K562 (cell line): ENCODE data around the gene FAM83D. TPM values are rescaled to one million over a fixed set of nuclear protein-coding genes. Genes with fewer than 3 reads are reported as not detected.

ENCODE experiments used
- ATAC-seq: fragments of 200-7000 bp; cut with Tn5 transposase; 3 replicates; pipeline ENCODE4 v1.9.1; 2020; ENCODE audit warnings: moderate library complexity
- BruUV-seq: library from RNA; stranded (reverse); fragments of 400-500 nt; replicated peaks from 2 replicates; lab custom pipeline; 2021; lab: Mats Ljungman, UMichigan
- CTCF ChIA-PET: fragments of 300-600 bp; formaldehyde crosslinking; extraction: SDS; loops from one replicate; lab custom pipeline; 2021; ENCODE audit warnings: low intra/inter-chr PET ratio; lab: Yijun Ruan, JAX
- POLR2A ChIA-PET: fragments of 300-600, 350-650 bp; sonication (Branson Sonifier 250); formaldehyde crosslinking; extraction: SDS; loops from one replicate; lab custom pipeline; 2021; ENCODE audit warnings: antibody characterized with exemption, inconsistent platforms; lab: Yijun Ruan, JAX
- DNase-seq, 4 experiments: peaks; one replicate each; pipeline versions ENCODE4 v3.0.0 to v3.0.0-alpha.2; 2011 to 2018; ENCODE audit warnings: low spot score in 3 of 4, mixed read lengths in 3 of 4; ENCODE audit errors: extremely low read depth in 1 of 4
- FAIRE-seq: peaks from 2 replicates; lab custom pipeline; 2011; peaks lifted over from hg19 to GRCh38; lab: Jason Lieb, UNC
- H2AFZ ChIP-seq: 2 replicates; pipeline ENCODE4 v1.6.0; 2011; ENCODE audit warnings: low read depth, low read length, control low read depth, inconsistent platforms
- H3K27ac ChIP-seq: fragments of 200-600 bp; 3 replicates; pipeline ENCODE4 v1.8.0; 2011; ENCODE audit warnings: low read depth, mild to moderate bottlenecking, control low read depth, inconsistent platforms, low read length, moderate library complexity, mixed read lengths; ENCODE audit errors: extremely low read depth
- H3K27me3 ChIP-seq, 2 experiments: fragments of 300-600 bp in 1 of 2; 2 replicates in 1 of 2; 3 replicates in 1 of 2; pipeline versions ENCODE4 v1.6.0 to v1.8.0; 2011; ENCODE audit warnings: inconsistent platforms in 2 of 2, low read length in 2 of 2, mild to moderate bottlenecking in 1 of 2, mixed read lengths in 1 of 2, moderate library complexity in 1 of 2; ENCODE audit not compliant: control insufficient read depth in 2 of 2, insufficient read depth in 2 of 2
- H3K36me3 ChIP-seq: fragments of 300-600 bp; 3 replicates; pipeline ENCODE4 v1.8.0; 2011; ENCODE audit warnings: mild to moderate bottlenecking, low read length, inconsistent platforms; ENCODE audit not compliant: control insufficient read depth, insufficient read depth
- H3K4me1 ChIP-seq, 2 experiments: fragments of 200-600 bp in 1 of 2; replicated peaks in 1 of 2; 2 replicates in 1 of 2; 3 replicates in 1 of 2; pipeline versions ENCODE4 v1.5.1 to v1.8.0; 2011; ENCODE audit warnings: inconsistent platforms in 2 of 2, low read length in 2 of 2, mild to moderate bottlenecking in 1 of 2, mixed read lengths in 1 of 2, moderate library complexity in 1 of 2; ENCODE audit not compliant: control insufficient read depth in 2 of 2, insufficient read depth in 2 of 2
- H3K4me2 ChIP-seq: 2 replicates; pipeline ENCODE4 v1.6.1; 2011; ENCODE audit warnings: low read length, control low read depth, inconsistent platforms, mixed read lengths; ENCODE audit not compliant: insufficient read depth
- H3K4me3 ChIP-seq: fragments of 200-600 bp; sonication (generic), shearing (Covaris generic); 2 replicates; pipeline ENCODE4 v1.5.1; 2016; ENCODE audit warnings: control low read depth, inconsistent platforms
- H3K79me2 ChIP-seq: fragments of 200-600 bp; 3 replicates; pipeline ENCODE4 v1.8.0; 2011; ENCODE audit warnings: low read length, inconsistent platforms; ENCODE audit not compliant: control insufficient read depth, insufficient read depth
- H3K9ac ChIP-seq, 2 experiments: 2 replicates each; pipeline versions ENCODE4 v1.6.0 to v1.6.1; 2011; ENCODE audit warnings: low read depth in 2 of 2, low read length in 2 of 2, control low read depth in 1 of 2, inconsistent platforms in 1 of 2, mild to moderate bottlenecking in 1 of 2, mixed read lengths in 1 of 2; ENCODE audit not compliant: insufficient read depth in 1 of 2
- H3K9me1 ChIP-seq: one replicate; pipeline ENCODE4 v1.6.0; 2011; ENCODE audit warnings: inconsistent platforms, mild to moderate bottlenecking, low read length, moderate library complexity; ENCODE audit not compliant: control insufficient read depth, insufficient read depth
- H3K9me3 ChIP-seq: replicated peaks from 2 replicates; pipeline ENCODE4 v1.5.1; 2011; ENCODE audit warnings: low read depth, low read length, inconsistent platforms; ENCODE audit not compliant: control insufficient read depth, insufficient read depth
- H4K20me1 ChIP-seq: replicated peaks from 2 replicates; pipeline ENCODE4 v1.6.1; 2011; ENCODE audit warnings: low read length, inconsistent platforms, mixed read lengths; ENCODE audit not compliant: control insufficient read depth, insufficient read depth
- BCLAF1 ChIP-seq, 2 experiments: fragments of 450-650 bp in 1 of 2; IDR thresholded peaks; 2 replicates each; pipeline ENCODE4 v1.6.1; 2011 to 2017; ENCODE audit warnings: low read depth in 2 of 2, antibody characterized with exemption in 1 of 2, borderline replicate concordance in 1 of 2, low read length in 1 of 2, mild to moderate bottlenecking in 1 of 2, mixed read lengths in 1 of 2; ENCODE audit not compliant: control insufficient read depth in 1 of 2
- EWSR1 ChIP-seq: fragments of 450-650 bp; IDR thresholded peaks from 2 replicates; pipeline ENCODE4 v1.6.1; 2018; ENCODE audit warnings: borderline replicate concordance, mild to moderate bottlenecking, low read depth, moderate library complexity; ENCODE audit not compliant: partially characterized antibody
- HDAC3 ChIP-seq: fragments of 450-650 bp; IDR thresholded peaks from 2 replicates; pipeline ENCODE4 v1.6.1; 2018; ENCODE audit warnings: borderline replicate concordance, mild to moderate bottlenecking, moderate library complexity; ENCODE audit not compliant: partially characterized antibody
- KLF1 ChIP-seq: fragments of 450-650 bp; IDR thresholded peaks from 2 replicates; pipeline ENCODE4 v1.6.1; 2016; ENCODE audit warnings: missing genetic modification characterization, missing compliant biosample characterization
- NR0B1 ChIP-seq: fragments of 450-650 bp; IDR thresholded peaks from one replicate; pipeline ENCODE4 v1.6.1; 2018; ENCODE audit warnings: mild to moderate bottlenecking, moderate library complexity; ENCODE audit not compliant: partially characterized antibody
- NR1H2 ChIP-seq: sonication (generic); formaldehyde crosslinking; IDR thresholded peaks from 2 replicates; pipeline ENCODE4 v1.4.0; 2020; ENCODE audit warnings: mild to moderate bottlenecking, missing genetic modification reagents
- PRMT5 ChIP-seq: sonication (generic); formaldehyde crosslinking; IDR thresholded peaks from 2 replicates; pipeline ENCODE4 v1.5.0; 2020; ENCODE audit warnings: missing genetic modification reagents
- RBFOX2 ChIP-seq: fragments of 200-400 bp; formaldehyde crosslinking; IDR thresholded peaks from 2 replicates; pipeline ENCODE4 v1.6.1; 2017; ENCODE audit warnings: low read depth, mild to moderate bottlenecking, low read length, moderate library complexity
- SP1 ChIP-seq: sonication (generic); formaldehyde crosslinking; IDR thresholded peaks from 2 replicates; pipeline ENCODE4 v1.8.1; 2022; ENCODE audit warnings: mild to moderate bottlenecking, missing genetic modification reagents
- THAP12 ChIP-seq: fragments of 250-450 bp; sonication (Bioruptor Pico); IDR thresholded peaks from 2 replicates; pipeline ENCODE4 v1.9.0; 2021; ENCODE audit warnings: mild to moderate bottlenecking, inconsistent platforms
- ZNF24 ChIP-seq: fragments of 450-650 bp; IDR thresholded peaks from 2 replicates; pipeline ENCODE4 v1.6.1; 2016
- ZNF263 ChIP-seq: sonication (generic); formaldehyde crosslinking; IDR thresholded peaks from 2 replicates; pipeline ENCODE4 v1.8.0; 2022; ENCODE audit warnings: mild to moderate bottlenecking, missing genetic modification reagents, borderline replicate concordance
- ZNF431 ChIP-seq: sonication (generic); formaldehyde crosslinking; IDR thresholded peaks from 2 replicates; pipeline ENCODE4 v1.8.0; 2022; ENCODE audit warnings: mild to moderate bottlenecking, missing genetic modification reagents
- ZNF444 ChIP-seq: fragments of 250-450 bp; sonication (Bioruptor Pico); IDR thresholded peaks from 2 replicates; pipeline ENCODE4 v1.4.0; 2020; ENCODE audit warnings: mild to moderate bottlenecking, moderate library complexity
- WGBS: fragments of 100-300 bp; shearing (Covaris generic); methylation state at CpG from one replicate; pipeline ENCODE4 v1.1.6; 2016; ENCODE audit warnings: low coverage, mixed read lengths; ENCODE audit not compliant: insufficient coverage; ENCODE audit errors: missing lambda C conversion rate; 5-methylcytosine and 5-hydroxymethylcytosine counted together
- in situ Hi-C: fragments of 300-500 bp; cut with MboI; formaldehyde crosslinking; loops from 4 replicates; pipeline ENCODE4 v1.15.0; 2018; ENCODE audit warnings: inconsistent platforms, mixed read lengths
- intact Hi-C: fragments of 100-400 bp; cut with micrococcal nuclease; formaldehyde crosslinking; loops from 2 replicates; pipeline ENCODE4 v1.14.2; 2022
- polyA plus RNA-seq, 8 experiments: library from polyadenylated mRNA; depleted of rRNA in 4 of 8; stranded (reverse) in 5 of 8; unstranded in 3 of 8; fragments of >200 nt; fragmentation: Nextera tagmentation in 2 of 8; fragmentation: Illumina TruSeq in 1 of 8; extraction: Ambion mirVana in 2 of 8; extraction: Trizol in 1 of 8; gene quantifications; 2 replicates each; pipeline versions ENCODE4 v1.2.1 to v1.2.3, GENCODE V29; 2011 to 2014; ENCODE audit warnings: inconsistent platforms in 1 of 8, missing spikeins in 1 of 8
- total RNA-seq, 7 experiments: library from RNA; depleted of rRNA in 6 of 7; stranded (reverse); fragments of >200 nt in 6 of 7; fragmentation: Illumina TruSeq in 2 of 7; extraction: Trizol in 2 of 7; gene quantifications; 2 replicates each; pipeline versions ENCODE4 v1.2.1 to v1.2.3, GENCODE V29; 2011 to 2021; ENCODE audit warnings: low replicate concordance in 1 of 7
- TF ChIP-seq, protein P1 (sequence below): fragments of 450-650 bp; IDR thresholded peaks from 2 replicates; pipeline ENCODE4 v1.6.1; 2016; ENCODE audit warnings: missing biosample characterization, missing genetic modification characterization

The FAM83D gene
- total and polyA plus RNA-seq, 9 of the 15 experiments (the other 6 are each of a cell fraction or from before 2014, with no cell fraction given), result 8.2 to 66.1 (median 43.5) TPM

DNA sequence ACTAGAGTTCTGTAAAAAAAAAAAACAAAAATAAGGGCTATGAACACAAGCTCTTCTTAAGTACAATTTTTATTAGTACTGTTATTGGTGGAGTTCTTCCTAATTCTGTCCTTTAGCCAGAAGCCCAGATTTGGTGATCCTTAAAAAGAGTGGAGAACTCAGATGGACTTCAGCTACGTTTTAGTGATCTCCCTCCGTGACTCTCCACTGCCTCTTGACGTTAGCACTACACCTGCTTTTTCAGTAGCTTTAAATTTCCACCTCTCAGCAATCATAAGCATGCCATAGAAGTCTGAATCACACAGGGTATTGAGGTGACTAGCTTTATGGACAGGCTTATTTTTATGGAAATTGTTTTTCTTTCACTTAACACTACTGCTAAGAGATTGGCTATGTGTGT lies 53.6 kb downstream of the FAM83D start:
- intact Hi-C loops (no loop called here), in situ Hi-C loops (no loop called here)
- Histone ChIP-seq H3K4me2 (no peak overlapping the region), H3K9me1 (no peaks in the 10 kb centered on the region), H3K4me3 (no peak overlapping the region), H3K27me3 (no peaks in the 10 kb centered on the region), H4K20me1 (no peaks in the 10 kb centered on the region; the same call in 1 of the 2 replicates), H3K27ac (no peak overlapping the region), H3K36me3 (peaks cover 52% of the 10 kb centered on the region), H2AFZ (no peak overlapping the region), H3K9me3 (no peaks in the 10 kb centered on the region), H3K79me2 (peaks cover 21% of the 10 kb centered on the region), H3K9ac (no peak overlapping the region), H3K4me1 (peaks cover 0 to 9% of the 10 kb centered on the region in 2 experiments; a peak in 2 of 5 replicates)
- POLR2A ChIA-PET, result interaction anchor here (0.6 to 2.0 kb wide), 6 partner anchors 11 to 91 kb away, joined by 3 to 5 read pairs (median 3); partner anchors contain the start of gene DHX35
- FAIRE-seq, result no peak
- BruUV-seq, result no TSS peak
- 82% methylated on average over 3 of the region's 3 CpGs for WGBS
- DNase-seq, result no peak
- CTCF ChIA-PET, result no interaction called here
- ATAC-seq, result no peak
- TF ChIP-seq HDAC3 (no peak), NR0B1 (no peak), THAP12 (CRISPR knock-in tag) (no peak), ZNF431 (CRISPR knock-in tag) (no peak), NR1H2 (CRISPR knock-in tag) (no peak), ZNF263 (CRISPR knock-in tag) (no peak), ZNF24 (no peak), BCLAF1 (IDR thresholded peaks at IDR 0.05; ENCODE audit: borderline replicate concordance in 1 of 2, control insufficient read depth in 1 of 2, low read depth in 2 of 2, low read length in 1 of 2) (no peak), EWSR1 (no peak), SP1 (CRISPR knock-in tag) (no peak), RBFOX2 (no peak), KLF1 (tag) (no peak), PRMT5 (CRISPR knock-in tag) (no peak), ZNF444 (no peak)
- TF ChIP-seq, protein P1, sequence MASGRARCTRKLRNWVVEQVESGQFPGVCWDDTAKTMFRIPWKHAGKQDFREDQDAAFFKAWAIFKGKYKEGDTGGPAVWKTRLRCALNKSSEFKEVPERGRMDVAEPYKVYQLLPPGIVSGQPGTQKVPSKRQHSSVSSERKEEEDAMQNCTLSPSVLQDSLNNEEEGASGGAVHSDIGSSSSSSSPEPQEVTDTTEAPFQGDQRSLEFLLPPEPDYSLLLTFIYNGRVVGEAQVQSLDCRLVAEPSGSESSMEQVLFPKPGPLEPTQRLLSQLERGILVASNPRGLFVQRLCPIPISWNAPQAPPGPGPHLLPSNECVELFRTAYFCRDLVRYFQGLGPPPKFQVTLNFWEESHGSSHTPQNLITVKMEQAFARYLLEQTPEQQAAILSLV, result no peak
